ENCODE results near the gene SOX8.

The SOX8 gene

DNA sequence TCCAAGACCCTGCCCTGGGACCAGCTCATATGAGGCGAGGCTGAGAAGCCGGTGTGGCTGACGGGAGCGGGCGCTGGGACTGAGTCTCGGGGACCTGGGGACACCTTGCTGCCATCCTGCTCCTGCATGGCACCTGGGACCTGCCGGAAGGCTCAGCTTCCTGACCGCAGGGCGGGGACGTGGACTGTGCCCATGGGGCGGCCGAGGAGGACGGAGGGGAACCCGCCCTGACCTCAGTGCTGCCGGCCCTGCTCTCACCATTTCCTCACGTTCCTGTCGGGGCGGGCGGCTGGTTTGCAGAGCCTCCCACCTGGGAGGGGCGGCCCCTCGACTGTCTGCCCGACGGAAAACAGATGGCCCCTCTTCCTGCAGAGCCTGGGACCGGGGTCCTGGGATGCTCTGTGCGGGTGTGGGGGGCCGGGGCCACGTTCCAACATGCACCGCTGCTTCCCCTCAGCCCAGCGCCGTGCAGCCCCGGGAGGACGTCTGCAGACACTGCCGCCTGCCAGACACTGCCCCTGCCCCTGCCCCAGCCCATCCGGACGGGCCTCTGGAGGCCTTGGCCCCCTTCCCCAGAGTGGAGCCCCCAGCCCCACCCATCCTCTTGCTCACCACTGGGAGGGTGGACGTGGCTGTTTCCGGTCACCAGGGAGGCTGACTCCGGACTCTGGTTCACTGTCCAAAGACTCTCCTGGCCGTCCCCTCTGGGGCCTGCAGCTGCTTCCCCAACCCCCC lies 47.1 kb downstream of the SOX8 start:
- DNase-seq = no peak

DNA sequence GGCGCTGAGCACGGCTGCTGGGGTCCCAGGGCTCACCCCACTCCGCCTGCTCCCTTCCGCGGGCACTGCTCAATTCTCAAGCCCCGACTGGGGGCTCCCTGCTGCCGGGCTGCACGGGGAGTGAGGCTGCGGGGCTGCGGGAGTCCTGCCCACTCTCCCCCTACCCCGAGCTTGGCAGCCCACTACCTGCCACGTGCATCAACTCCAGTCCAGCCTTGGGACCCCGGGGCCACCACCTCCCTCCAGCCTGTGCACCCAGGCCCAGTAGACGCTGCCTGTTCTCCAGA lies 47.6 kb downstream of the SOX8 start:
- DNase-seq = no peak

DNA sequence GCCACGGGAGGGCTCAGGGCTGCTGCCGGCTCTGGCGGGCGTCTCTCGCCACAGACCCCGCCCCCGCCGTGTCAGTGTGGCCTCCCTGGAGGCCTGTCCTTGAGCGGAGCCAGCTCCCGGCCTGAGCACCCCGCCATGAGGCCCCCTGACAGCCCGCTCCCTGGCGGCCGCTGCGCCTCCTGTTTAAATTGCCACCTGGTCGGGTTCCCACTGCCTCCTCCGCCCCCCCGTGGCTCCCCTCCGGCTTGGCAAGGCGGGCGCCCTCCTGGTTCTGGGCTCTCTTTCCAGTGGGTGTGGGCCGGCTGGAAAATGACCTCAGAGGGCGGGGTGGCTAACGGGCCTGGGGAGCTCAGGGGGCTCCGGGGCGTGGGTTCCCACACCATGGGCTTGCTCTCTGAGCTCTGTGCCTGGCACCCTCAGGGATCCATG lies 48.9 kb downstream of the SOX8 start:
- no peak for DNase-seq

DNA sequence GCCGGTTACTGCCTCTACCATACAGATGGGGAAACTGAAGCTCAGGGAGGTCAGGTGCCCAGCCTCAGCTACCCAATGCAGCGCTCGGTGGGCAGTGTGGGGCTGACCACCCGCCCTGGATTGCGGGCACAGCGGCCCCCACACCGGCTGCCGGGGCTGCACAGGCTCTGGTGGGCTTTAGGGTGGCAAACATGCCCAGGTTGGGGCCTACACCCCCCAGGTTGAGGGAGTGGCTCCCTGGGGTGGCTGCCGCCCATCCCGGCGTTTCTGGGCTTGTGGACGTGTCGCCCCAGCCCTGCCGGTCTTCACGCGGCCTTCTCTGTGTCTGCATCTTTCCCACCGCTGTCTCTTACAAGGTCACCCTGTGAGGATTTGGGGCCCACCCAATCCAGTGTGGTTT lies 50.1 kb downstream of the SOX8 start:
- no peak for DNase-seq

DNA sequence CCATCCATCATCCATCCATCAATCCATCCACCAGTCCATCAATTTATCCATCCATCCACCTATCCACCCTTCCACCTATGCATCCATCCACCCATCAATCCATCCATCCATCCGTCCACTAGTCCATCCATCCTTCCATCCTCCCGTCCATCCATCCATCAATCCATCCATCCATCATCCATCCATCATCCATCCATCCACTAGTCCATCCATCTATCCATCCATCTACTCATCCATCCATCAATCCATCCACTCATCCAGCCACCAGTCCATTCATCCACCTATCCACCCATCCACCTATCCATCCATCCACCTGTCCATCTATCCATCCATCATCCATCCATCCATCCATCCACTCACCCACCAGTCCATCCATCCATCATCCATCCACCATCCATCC lies 51.0 kb downstream of the SOX8 start:
- no peak for DNase-seq

GRCh38 chr16:1033128-1033679 lies 51.6 kb downstream of the SOX8 start:
- no peak for DNase-seq

GRCh38 chr16:1034230-1035065 lies 52.9 kb downstream of the SOX8 start:
- no peak for DNase-seq

DNA sequence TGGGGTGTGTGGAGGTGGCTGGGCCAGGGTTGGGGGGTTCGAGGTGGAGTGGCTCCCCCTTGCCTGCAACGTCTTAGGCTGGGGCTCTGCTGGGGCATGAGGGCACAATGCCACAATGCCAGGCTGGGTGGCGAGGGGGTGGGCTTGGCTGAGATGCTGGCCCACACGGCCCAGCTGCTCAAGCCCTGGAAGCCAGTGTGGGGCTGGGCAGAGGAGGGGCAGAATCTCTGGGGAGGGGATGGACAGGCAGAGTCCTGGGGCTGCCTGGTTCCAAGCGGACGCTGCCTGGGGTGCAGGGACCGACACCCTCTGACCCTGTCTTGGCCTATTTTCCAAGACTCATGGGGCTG lies 53.5 kb downstream of the SOX8 start:
- no peak for DNase-seq

- no peak for DNase-seq
These were observed 54.6 kb downstream of the SOX8 start for GRCh38 chr16:1036166-1036565.

Data from DMS 273 treated with DMSO at 0.1 percent for 48 hours (cell line).